ENCODE measurements around the gene GXYLT1.
"Not testable (repeated sequence)": the region's sequence is repeated elsewhere in the genome, so short reads cannot be mapped to it uniquely, and the experiment has no call there.

- not testable (repeated sequence) for TF ChIP-seq POLR2A (IDR thresholded peaks at IDR 0.05); CTCF (IDR thresholded peaks at IDR 0.05); POLR2AphosphoS5 (IDR thresholded peaks at IDR 0.05; ENCODE audit: insufficient read depth in 1 of 2, low read depth in 1 of 2)
These were observed 95.7 kb downstream of the GXYLT1 start for GRCh38 chr12:42048980-42049379.

Measured in vagina (tissue), 2 donors.